H9 (cell line): ENCODE measurements around the gene DIP2A. TPM values are rescaled to one million over a fixed set of nuclear protein-coding genes. Genes with fewer than 3 reads are reported as not detected.

Experiments used
- DNase-seq: peaks from one replicate; pipeline ENCODE4 v3.0.0-alpha.2; 2017
- H2AFZ ChIP-seq: one replicate; pipeline ENCODE4 v1.6.1; 2013; ENCODE audit warnings: mild to moderate bottlenecking, low read length, control low read depth, moderate library complexity
- H2AK5ac ChIP-seq: 2 replicates; pipeline ENCODE4 v1.6.1; 2013; ENCODE audit warnings: low read length, control low read depth, mixed read lengths; ENCODE audit not compliant: insufficient read length
- H2BK120ac ChIP-seq: one replicate; pipeline ENCODE4 v1.6.1; 2013; ENCODE audit warnings: low read depth, mild to moderate bottlenecking, low read length, control low read depth, inconsistent platforms; ENCODE audit not compliant: poor library complexity, severe bottlenecking
- H2BK12ac ChIP-seq: 2 replicates; pipeline ENCODE4 v1.6.1; 2013; ENCODE audit warnings: low read length, control low read depth, mixed read lengths, low read depth; ENCODE audit not compliant: insufficient read length
- H2BK15ac ChIP-seq: 2 replicates; pipeline ENCODE4 v1.6.1; 2013; ENCODE audit warnings: low read depth, low read length, control low read depth
- H2BK20ac ChIP-seq: one replicate; pipeline ENCODE4 v1.6.1; 2013; ENCODE audit warnings: low read depth, mild to moderate bottlenecking, low read length, control low read depth, inconsistent platforms; ENCODE audit not compliant: poor library complexity, severe bottlenecking
- H2BK5ac ChIP-seq: 2 replicates; pipeline ENCODE4 v1.6.1; 2013; ENCODE audit warnings: low read length, control low read depth, mixed read lengths; ENCODE audit not compliant: insufficient read length
- H3K14ac ChIP-seq: 2 replicates; pipeline ENCODE4 v1.6.1; 2013; ENCODE audit warnings: low read length, control low read depth; ENCODE audit not compliant: insufficient read depth
- H3K18ac ChIP-seq: 2 replicates; pipeline ENCODE4 v1.6.1; 2013; ENCODE audit warnings: low read depth, mild to moderate bottlenecking, mixed read lengths, low read length, control low read depth; ENCODE audit not compliant: insufficient read length
- H3K23ac ChIP-seq: 2 replicates; pipeline ENCODE4 v1.6.1; 2013; ENCODE audit warnings: low read length, control low read depth, mixed read lengths, low read depth; ENCODE audit not compliant: insufficient read length
- H3K23me2 ChIP-seq: 2 replicates; pipeline ENCODE4 v1.6.1; 2013; ENCODE audit warnings: low read depth, mild to moderate bottlenecking, mixed read lengths, low read length, control low read depth; ENCODE audit not compliant: insufficient read length, poor library complexity, severe bottlenecking
- H3K27ac ChIP-seq: 2 replicates; pipeline ENCODE4 v1.5.1; 2013; ENCODE audit warnings: low read length, control low read depth, mixed read lengths, low read depth; ENCODE audit not compliant: insufficient read length
- H3K27me3 ChIP-seq: 2 replicates; pipeline ENCODE4 v1.6.1; 2013; ENCODE audit warnings: low read length, control low read depth, inconsistent platforms; ENCODE audit not compliant: insufficient read depth
- H3K4ac ChIP-seq: 2 replicates; pipeline ENCODE4 v1.6.1; 2013; ENCODE audit warnings: low read depth, mild to moderate bottlenecking, control low read depth, inconsistent platforms, low read length, moderate library complexity
- H3K4me1 ChIP-seq: 2 replicates; pipeline ENCODE4 v1.6.1; 2013; ENCODE audit warnings: low read length, control low read depth, inconsistent platforms; ENCODE audit not compliant: insufficient read depth
- H3K4me2 ChIP-seq: 2 replicates; pipeline ENCODE4 v1.6.1; 2013; ENCODE audit warnings: low read length, control low read depth, mixed read lengths; ENCODE audit not compliant: insufficient read length, insufficient read depth
- H3K56ac ChIP-seq: 2 replicates; pipeline ENCODE4 v1.6.1; 2013; ENCODE audit warnings: low read depth, mild to moderate bottlenecking, mixed read lengths, low read length, control low read depth; ENCODE audit not compliant: insufficient read length
- H3K79me1 ChIP-seq: 2 replicates; pipeline ENCODE4 v1.6.1; 2013; ENCODE audit warnings: low read depth, mild to moderate bottlenecking, moderate library complexity, low read length, control low read depth, inconsistent platforms; ENCODE audit not compliant: insufficient read depth, poor library complexity, severe bottlenecking
- H3K79me2 ChIP-seq: 2 replicates; pipeline ENCODE4 v1.6.1; 2013; ENCODE audit warnings: low read length, control low read depth, inconsistent platforms; ENCODE audit not compliant: insufficient read depth
- H3K9ac ChIP-seq: 2 replicates; pipeline ENCODE4 v1.6.1; 2013; ENCODE audit warnings: low read length, control low read depth, mixed read lengths; ENCODE audit not compliant: insufficient read length; ENCODE audit errors: extremely low read depth
- H3K9me3 ChIP-seq: one replicate; pipeline ENCODE4 v1.6.1; 2013; ENCODE audit warnings: low read depth, low read length, inconsistent platforms; ENCODE audit not compliant: control insufficient read depth
- H3T11ph ChIP-seq: one replicate; pipeline ENCODE4 v1.6.1; 2013; ENCODE audit warnings: mild to moderate bottlenecking, low read length, control low read depth, inconsistent platforms
- H4K20me1 ChIP-seq: one replicate; pipeline ENCODE4 v1.6.1; 2013; ENCODE audit not compliant: control insufficient read depth, insufficient read length, insufficient read depth
- H4K5ac ChIP-seq: 2 replicates; pipeline ENCODE4 v1.6.1; 2013; ENCODE audit warnings: low read depth, mild to moderate bottlenecking, mixed read lengths, low read length, control low read depth; ENCODE audit not compliant: insufficient read length
- H4K8ac ChIP-seq: replicated peaks from 2 replicates; pipeline ENCODE4 v1.6.1; 2013; ENCODE audit warnings: low read length, control low read depth, mixed read lengths, low read depth; ENCODE audit not compliant: insufficient read length
- H4K91ac ChIP-seq: 2 replicates; pipeline ENCODE4 v1.6.1; 2013; ENCODE audit warnings: low read depth, mild to moderate bottlenecking, moderate library complexity, mixed read lengths, low read length, control low read depth; ENCODE audit not compliant: insufficient read length
- H3K27ac Mint-ChIP-seq, 3 experiments: 2 replicates in 2 of 3; 3 replicates in 1 of 3; pipeline ENCODE4 v1.8.0; 2020 to 2021; ENCODE audit warnings: mixed read lengths in 3 of 3, mild to moderate bottlenecking in 1 of 3, moderate library complexity in 1 of 3
- H3K27me3 Mint-ChIP-seq: 2 replicates; pipeline ENCODE4 v1.8.0; 2021; ENCODE audit warnings: low read depth, mild to moderate bottlenecking, moderate library complexity, mixed read lengths
- H3K36me3 Mint-ChIP-seq, 3 experiments: 2 replicates in 2 of 3; 3 replicates in 1 of 3; pipeline ENCODE4 v1.8.0; 2020 to 2021; ENCODE audit warnings: low read depth in 3 of 3, mixed read lengths in 3 of 3; ENCODE audit not compliant: insufficient read depth in 1 of 3
- H3K4me1 Mint-ChIP-seq, 2 experiments: 2 replicates each; pipeline ENCODE4 v1.8.0; 2020; ENCODE audit warnings: mixed read lengths in 2 of 2
- H3K4me3 Mint-ChIP-seq, 2 experiments: 2 replicates in 1 of 2; 3 replicates in 1 of 2; pipeline ENCODE4 v1.8.0; 2020 to 2021; ENCODE audit warnings: mild to moderate bottlenecking in 2 of 2, mixed read lengths in 2 of 2, moderate library complexity in 1 of 2
- H3K9me3 Mint-ChIP-seq, 2 experiments: 2 replicates in 1 of 2; 3 replicates in 1 of 2; pipeline ENCODE4 v1.8.0; 2020; ENCODE audit warnings: mild to moderate bottlenecking in 2 of 2, mixed read lengths in 2 of 2, moderate library complexity in 1 of 2
- CTCF ChIP-seq: fragments of 200-600 bp; sonication (generic); conservative IDR thresholded peaks from 3 replicates; pipeline ENCODE4 v1.8.0; 2021; ENCODE audit warnings: antibody characterized with exemption, mild to moderate bottlenecking
- WGBS: extraction: QIAGEN DNeasy Blood & Tissue Kit; methylation state at CpG from one replicate; pipeline ENCODE4 v1.1.7; 2013; ENCODE audit warnings: missing lambda C conversion rate, low lambda C conversion rate, mixed read lengths; ENCODE audit not compliant: insufficient read length; ENCODE audit errors: extremely low coverage; 5-methylcytosine and 5-hydroxymethylcytosine counted together
- total RNA-seq: library from RNA; stranded (reverse); gene quantifications from 2 replicates; pipeline ENCODE4 v1.2.1, GENCODE V29; 2021

The DIP2A gene
- total RNA-seq, 1 experiment from 2014 or later: 25.2 TPM

GRCh38 chr21:46500224-46500861 lies 41.7 kb downstream of the DIP2A start:
- no peak overlapping the region for H3K4me2 ChIP-seq
- WGBS: no CpG with 5 or more reads among the region's 3 CpGs
- H3K23ac ChIP-seq: no peak overlapping the region
- H2BK5ac ChIP-seq: no peak overlapping the region
- Mint-ChIP-seq H3K36me3 (peaks cover 9 to 46% (median 30%) of the 10 kb centered on the region in 3 experiments; a peak in 6 of 7 replicates), H3K27me3 (no peaks in the 10 kb centered on the region), H3K27ac (no peak overlapping the region; a peak in 1 of 7 replicates), H3K4me3 (no peak overlapping the region), H3K4me1 (no peaks in the 10 kb centered on the region), H3K9me3 (no peaks in the 10 kb centered on the region)
- H3K4me1 ChIP-seq: no peaks in the 10 kb centered on the region
- H3K23me2 ChIP-seq: no peaks in the 10 kb centered on the region
- no peak for TF ChIP-seq CTCF
- no peak overlapping the region for H3K4ac ChIP-seq
- H2BK15ac ChIP-seq: no peak overlapping the region
- no peak overlapping the region for H3K9ac ChIP-seq
- H2AFZ ChIP-seq: no peak overlapping the region
- no peaks in the 10 kb centered on the region for H3K79me2 ChIP-seq
- H3K79me1 ChIP-seq: no peaks in the 10 kb centered on the region
- H3K27me3 ChIP-seq: no peaks in the 10 kb centered on the region
- no peak overlapping the region for H2BK120ac ChIP-seq
- no peak overlapping the region for H3K14ac ChIP-seq
- no peak overlapping the region for H4K8ac ChIP-seq
- H2BK20ac ChIP-seq: no peak overlapping the region
- no peaks in the 10 kb centered on the region for H4K20me1 ChIP-seq
- no peak overlapping the region for H2BK12ac ChIP-seq
- H3K18ac ChIP-seq: no peak overlapping the region
- H4K91ac ChIP-seq: no peak overlapping the region
- H3T11ph ChIP-seq: no peak overlapping the region
- H3K27ac ChIP-seq: no peak overlapping the region
- H2AK5ac ChIP-seq: no peak overlapping the region
- no peak overlapping the region for H3K56ac ChIP-seq
- DNase-seq: no peak
- H3K9me3 ChIP-seq: no peaks in the 10 kb centered on the region
- no peak overlapping the region for H4K5ac ChIP-seq
